Measurements from ENCODE around the gene CSNK1G3. TPM values are rescaled to one million over a fixed set of nuclear protein-coding genes. Genes with fewer than 3 reads are reported as not detected.
"Not testable (repeated sequence)": the region's sequence is repeated elsewhere in the genome, so short reads cannot be mapped to it uniquely, and the experiment has no call there.

Gene CSNK1G3
- total and polyA plus RNA-seq, 2 donors (not counting 1 experiment from before 2014, with no cell fraction given), result 31.9 to 57.0 TPM

DNA sequence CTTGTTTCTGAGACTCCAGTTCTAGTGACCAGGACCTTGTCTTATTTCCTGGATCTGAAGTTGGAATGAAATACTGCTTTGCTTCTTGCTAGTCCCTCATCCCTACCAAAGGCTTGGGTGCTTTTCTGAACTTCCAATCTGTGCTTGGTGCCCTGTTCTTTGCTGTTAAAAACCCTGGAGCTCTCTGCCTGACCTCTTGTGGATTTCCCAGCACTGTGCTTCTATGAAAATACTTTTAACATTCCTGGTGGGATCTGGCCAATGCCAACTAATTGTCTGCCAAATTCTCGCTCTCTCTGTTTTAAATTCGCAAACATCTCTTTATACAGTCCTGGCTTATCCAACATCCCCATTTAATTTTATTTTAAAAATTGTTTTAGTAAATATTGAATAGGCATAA lies 26.7 kb upstream of the CSNK1G3 start:
- Histone ChIP-seq H3K4me1 (ENCODE audit: control insufficient read depth, extremely low read depth, insufficient read depth, low read length) (no peaks in the 10 kb centered on the region), H3K4me2 (ENCODE audit: extremely low read depth, insufficient read depth, low read length) (no peak overlapping the region), H2AFZ (ENCODE audit: low read length) (no peak overlapping the region), H3K4me3 (replicated peaks in 1 of 4; ENCODE audit: control extremely low read depth in 1 of 4, insufficient read depth in 1 of 4, low read depth in 3 of 4, low read length in 4 of 4) (no peak overlapping the region), H3K9ac (ENCODE audit: insufficient read depth, low read length) (no peak overlapping the region), H3K27me3 (ENCODE audit: control insufficient read depth, insufficient read depth, low read length) (no peaks in the 10 kb centered on the region), H4K20me1 (ENCODE audit: control insufficient read depth, extremely low read depth, insufficient read depth, low read length) (no peaks in the 10 kb centered on the region), H3K9me3 (ENCODE audit: control insufficient read depth, insufficient read depth, low read depth, low read length) (no peaks in the 10 kb centered on the region), H3K79me2 (ENCODE audit: control insufficient read depth, insufficient read depth, low read length) (no peaks in the 10 kb centered on the region), H3K36me3 (ENCODE audit: control insufficient read depth, insufficient read depth, low read length) (no peaks in the 10 kb centered on the region), H3K27ac (ENCODE audit: insufficient read depth, low read length) (no peak overlapping the region)
- DNase-seq (ENCODE audit: low read depth in 2 of 2), result no peak
- TF ChIP-seq, protein P1, sequence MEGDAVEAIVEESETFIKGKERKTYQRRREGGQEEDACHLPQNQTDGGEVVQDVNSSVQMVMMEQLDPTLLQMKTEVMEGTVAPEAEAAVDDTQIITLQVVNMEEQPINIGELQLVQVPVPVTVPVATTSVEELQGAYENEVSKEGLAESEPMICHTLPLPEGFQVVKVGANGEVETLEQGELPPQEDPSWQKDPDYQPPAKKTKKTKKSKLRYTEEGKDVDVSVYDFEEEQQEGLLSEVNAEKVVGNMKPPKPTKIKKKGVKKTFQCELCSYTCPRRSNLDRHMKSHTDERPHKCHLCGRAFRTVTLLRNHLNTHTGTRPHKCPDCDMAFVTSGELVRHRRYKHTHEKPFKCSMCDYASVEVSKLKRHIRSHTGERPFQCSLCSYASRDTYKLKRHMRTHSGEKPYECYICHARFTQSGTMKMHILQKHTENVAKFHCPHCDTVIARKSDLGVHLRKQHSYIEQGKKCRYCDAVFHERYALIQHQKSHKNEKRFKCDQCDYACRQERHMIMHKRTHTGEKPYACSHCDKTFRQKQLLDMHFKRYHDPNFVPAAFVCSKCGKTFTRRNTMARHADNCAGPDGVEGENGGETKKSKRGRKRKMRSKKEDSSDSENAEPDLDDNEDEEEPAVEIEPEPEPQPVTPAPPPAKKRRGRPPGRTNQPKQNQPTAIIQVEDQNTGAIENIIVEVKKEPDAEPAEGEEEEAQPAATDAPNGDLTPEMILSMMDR (conservative IDR thresholded peaks at IDR 0.05 in 1 of 2, IDR thresholded peaks at IDR 0.05 in 1 of 2; ENCODE audit: low read depth in 1 of 2, low read length in 2 of 2), result no peak
- TF ChIP-seq EZH2 (IDR thresholded peaks at IDR 0.05; ENCODE audit: low read length, missing control alignments), result no peak

DNA sequence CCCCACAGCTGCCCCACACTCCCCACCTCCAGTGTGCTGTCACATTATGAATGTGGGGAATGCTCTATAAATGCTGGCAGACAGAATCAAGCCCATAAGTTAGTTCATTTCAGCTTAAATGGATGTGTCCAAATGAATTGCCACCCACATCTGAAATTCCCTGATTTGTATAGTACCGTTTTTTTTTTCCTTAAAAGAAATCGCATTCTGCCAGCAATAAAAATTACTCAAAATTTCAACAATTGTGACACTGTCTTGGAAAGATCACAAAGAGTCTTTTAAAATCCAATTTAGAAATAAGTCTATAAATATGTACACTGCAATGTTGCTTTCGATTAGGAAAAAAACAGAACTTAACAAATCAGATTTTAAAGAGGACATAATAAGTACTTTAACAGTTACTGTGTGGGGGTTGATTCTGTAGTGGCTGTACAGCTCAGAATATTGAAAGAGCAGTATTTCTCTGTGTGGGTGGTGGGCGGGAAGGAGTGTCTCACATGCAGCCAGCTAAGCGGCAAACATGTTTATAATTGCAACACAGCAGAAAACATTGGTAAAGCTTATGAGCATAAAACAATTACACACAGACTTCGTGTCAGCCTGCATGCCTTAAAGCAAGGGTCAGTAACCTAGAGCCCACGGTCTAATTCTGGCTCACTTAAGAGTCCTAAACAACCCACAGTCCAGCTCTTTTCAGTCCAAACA lies 24.9 kb upstream of the CSNK1G3 start:
- Histone ChIP-seq H3K27ac (ENCODE audit: insufficient read depth, low read length) (no peak overlapping the region), H3K36me3 (ENCODE audit: control insufficient read depth, insufficient read depth, low read length) (no peaks in the 10 kb centered on the region), H3K27me3 (ENCODE audit: control insufficient read depth, insufficient read depth, low read length) (no peaks in the 10 kb centered on the region), H3K79me2 (ENCODE audit: control insufficient read depth, insufficient read depth, low read length) (no peaks in the 10 kb centered on the region), H3K9ac (ENCODE audit: insufficient read depth, low read length) (no peak overlapping the region), H3K4me2 (ENCODE audit: extremely low read depth, insufficient read depth, low read length) (no peak overlapping the region), H3K9me3 (ENCODE audit: control insufficient read depth, insufficient read depth, low read depth, low read length) (no peaks in the 10 kb centered on the region), H3K4me3 (replicated peaks in 1 of 4; ENCODE audit: control extremely low read depth in 1 of 4, insufficient read depth in 1 of 4, low read depth in 3 of 4, low read length in 4 of 4) (peak overlapping the region in 1 of 4 experiments; percentile 20), H3K4me1 (ENCODE audit: control insufficient read depth, extremely low read depth, insufficient read depth, low read length) (no peaks in the 10 kb centered on the region), H4K20me1 (ENCODE audit: control insufficient read depth, extremely low read depth, insufficient read depth, low read length) (no peaks in the 10 kb centered on the region), H2AFZ (ENCODE audit: low read length) (peak overlapping the region; percentile 17)
- DNase-seq (ENCODE audit: low read depth in 2 of 2), result peak; percentile 43 to 44
- no peak for TF ChIP-seq EZH2 (IDR thresholded peaks at IDR 0.05; ENCODE audit: low read length, missing control alignments)
- TF ChIP-seq, protein P1 (conservative IDR thresholded peaks at IDR 0.05 in 1 of 2, IDR thresholded peaks at IDR 0.05 in 1 of 2; ENCODE audit: low read depth in 1 of 2, low read length in 2 of 2), result no peak

DNA sequence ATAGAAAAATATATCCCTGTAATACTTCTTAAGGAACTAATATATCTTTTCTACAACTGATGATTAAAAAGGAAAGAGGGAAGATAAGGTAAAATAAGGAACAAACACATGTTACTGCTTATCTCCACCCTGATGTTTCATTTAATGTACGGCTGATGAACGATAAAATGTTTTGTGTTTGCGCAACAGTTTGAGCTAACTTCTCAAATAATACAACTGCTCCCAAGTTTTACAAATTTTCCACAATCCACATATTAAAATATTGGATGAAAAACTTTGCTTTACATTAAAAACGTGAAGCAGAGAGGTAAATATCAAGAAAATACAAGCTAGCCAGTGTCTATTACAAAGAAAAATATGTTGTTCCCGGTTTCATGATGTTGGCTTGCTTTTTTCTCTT lies 21.0 kb upstream of the CSNK1G3 start:
- no peak for DNase-seq (ENCODE audit: low read depth in 2 of 2)
- Histone ChIP-seq H3K4me3 (replicated peaks in 1 of 4; ENCODE audit: control extremely low read depth in 1 of 4, insufficient read depth in 1 of 4, low read depth in 3 of 4, low read length in 4 of 4) (no peak overlapping the region), H3K27me3 (ENCODE audit: control insufficient read depth, insufficient read depth, low read length) (no peaks in the 10 kb centered on the region), H3K27ac (ENCODE audit: insufficient read depth, low read length) (no peak overlapping the region), H4K20me1 (ENCODE audit: control insufficient read depth, extremely low read depth, insufficient read depth, low read length) (no peaks in the 10 kb centered on the region), H3K4me2 (ENCODE audit: extremely low read depth, insufficient read depth, low read length) (no peak overlapping the region), H3K4me1 (ENCODE audit: control insufficient read depth, extremely low read depth, insufficient read depth, low read length) (peaks cover 1% of the 10 kb centered on the region), H3K36me3 (ENCODE audit: control insufficient read depth, insufficient read depth, low read length) (no peaks in the 10 kb centered on the region), H3K9ac (ENCODE audit: insufficient read depth, low read length) (no peak overlapping the region), H2AFZ (ENCODE audit: low read length) (no peak overlapping the region), H3K9me3 (ENCODE audit: control insufficient read depth, insufficient read depth, low read depth, low read length) (no peaks in the 10 kb centered on the region), H3K79me2 (ENCODE audit: control insufficient read depth, insufficient read depth, low read length) (no peaks in the 10 kb centered on the region)
- TF ChIP-seq, protein P1 (conservative IDR thresholded peaks at IDR 0.05 in 1 of 2, IDR thresholded peaks at IDR 0.05 in 1 of 2; ENCODE audit: low read depth in 1 of 2, low read length in 2 of 2), result no peak
- no peak for TF ChIP-seq EZH2 (IDR thresholded peaks at IDR 0.05; ENCODE audit: low read length, missing control alignments)

DNA sequence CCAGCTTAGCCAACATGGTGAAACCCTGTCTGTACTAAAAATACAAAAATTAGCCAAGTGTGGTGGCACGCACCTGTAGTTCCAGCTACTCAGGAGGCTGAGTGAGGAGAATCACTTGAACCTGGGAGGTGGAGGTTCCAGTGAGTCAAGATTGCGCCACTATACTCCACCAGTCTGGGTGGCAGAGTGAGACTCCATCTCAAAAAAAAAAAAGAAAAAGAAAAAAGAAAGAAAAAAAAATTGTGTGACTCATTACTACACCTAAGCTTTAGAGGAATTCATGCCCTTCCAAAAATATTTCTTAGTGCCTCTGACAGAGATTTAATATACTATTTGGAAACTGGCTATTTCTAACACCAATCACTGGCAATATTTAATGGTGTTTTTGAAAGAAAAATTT lies 16.8 kb upstream of the CSNK1G3 start:
- H3K27me3 ChIP-seq (ENCODE audit: control insufficient read depth, insufficient read depth, low read length); DNase-seq (ENCODE audit: low read depth in 2 of 2); H2AFZ ChIP-seq (ENCODE audit: low read length); H3K4me2 ChIP-seq (ENCODE audit: extremely low read depth, insufficient read depth, low read length); H3K27ac ChIP-seq (ENCODE audit: insufficient read depth, low read length); H3K4me1 ChIP-seq (ENCODE audit: control insufficient read depth, extremely low read depth, insufficient read depth, low read length); H3K9ac ChIP-seq (ENCODE audit: insufficient read depth, low read length); H3K9me3 ChIP-seq (ENCODE audit: control insufficient read depth, insufficient read depth, low read depth, low read length); H4K20me1 ChIP-seq (ENCODE audit: control insufficient read depth, extremely low read depth, insufficient read depth, low read length); H3K4me3 ChIP-seq (replicated peaks in 1 of 4; ENCODE audit: control extremely low read depth in 1 of 4, insufficient read depth in 1 of 4, low read depth in 3 of 4, low read length in 4 of 4); H3K36me3 ChIP-seq (ENCODE audit: control insufficient read depth, insufficient read depth, low read length); H3K79me2 ChIP-seq (ENCODE audit: control insufficient read depth, insufficient read depth, low read length): not testable (repeated sequence)

Measured in fibroblast of lung (primary cell).